IMR-90 (cell line): ENCODE measurements around the gene ZNF385B. TPM values are rescaled to one million over a fixed set of nuclear protein-coding genes. Genes with fewer than 3 reads are reported as not detected.

Experiments used
- ATAC-seq: fragments of 200-7000 bp; cut with Tn5 transposase; 2 replicates; pipeline ENCODE4 v1.9.1; 2020; ENCODE audit warnings: low read depth, mild to moderate bottlenecking, moderate library complexity
- BruUV-seq: library from RNA; stranded (reverse); fragments of 400-500 nt; replicated peaks from 2 replicates; lab custom pipeline; 2021; lab: Mats Ljungman, UMichigan
- CTCF ChIA-PET: fragments of 300-600 bp; formaldehyde crosslinking; extraction: SDS; loops from one replicate; lab custom pipeline; 2021; ENCODE audit warnings: antibody characterized with exemption; lab: Yijun Ruan, JAX
- POLR2A ChIA-PET: fragments of 300-600 bp; sonication (Branson Sonifier 250); formaldehyde crosslinking; loops from one replicate; lab custom pipeline; 2022; ENCODE audit warnings: antibody characterized with exemption; ENCODE audit not compliant: unreplicated experiment; lab: Charles Lee
- DNase-seq: peaks from one replicate; pipeline ENCODE4 v3.0.0; 2013
- H2AFZ ChIP-seq: replicated peaks from 2 replicates; pipeline ENCODE3; 2013; ENCODE audit warnings: low read length, mild to moderate bottlenecking; ENCODE audit not compliant: poor library complexity
- H2AK5ac ChIP-seq: 2 replicates; pipeline ENCODE4 v1.6.1; 2013; ENCODE audit warnings: low read depth, low read length, inconsistent platforms
- H2AK9ac ChIP-seq: replicated peaks from 2 replicates; pipeline ENCODE3; 2013; ENCODE audit warnings: mild to moderate bottlenecking, low read depth, low read length, moderate library complexity; ENCODE audit not compliant: poor library complexity
- H2BK120ac ChIP-seq: 2 replicates; pipeline ENCODE4 v1.6.1; 2013; ENCODE audit warnings: low read depth, low read length, inconsistent platforms
- H2BK15ac ChIP-seq: 3 replicates; pipeline ENCODE4 v1.6.1; 2013; ENCODE audit warnings: low read depth, low read length, inconsistent platforms
- H2BK20ac ChIP-seq: 2 replicates; pipeline ENCODE4 v1.6.1; 2013; ENCODE audit warnings: low read depth, mild to moderate bottlenecking, inconsistent platforms, low read length, moderate library complexity
- H2BK5ac ChIP-seq: 2 replicates; pipeline ENCODE4 v1.6.1; 2013; ENCODE audit warnings: mild to moderate bottlenecking, low read depth, low read length, inconsistent platforms; ENCODE audit not compliant: poor library complexity, severe bottlenecking
- H3K14ac ChIP-seq: replicated peaks from 2 replicates; pipeline ENCODE4 v1.6.1; 2013; ENCODE audit warnings: low read depth, low read length, inconsistent platforms
- H3K18ac ChIP-seq: 2 replicates; pipeline ENCODE4 v1.6.1; 2013; ENCODE audit warnings: low read depth, low read length, control low read depth
- H3K23ac ChIP-seq: 2 replicates; pipeline ENCODE4 v1.6.1; 2013; ENCODE audit warnings: low read depth, low read length, inconsistent platforms
- H3K27ac ChIP-seq: 2 replicates; pipeline ENCODE4 v1.5.1; 2013; ENCODE audit warnings: mild to moderate bottlenecking, control low read depth, low read length; ENCODE audit not compliant: insufficient read depth
- H3K27me3 ChIP-seq: 2 replicates; pipeline ENCODE4 v1.6.1; 2013; ENCODE audit warnings: low read length; ENCODE audit not compliant: control insufficient read depth, insufficient read depth
- H3K36me3 ChIP-seq: 2 replicates; pipeline ENCODE4 v1.6.1; 2013; ENCODE audit warnings: low read length, mixed read lengths; ENCODE audit not compliant: control insufficient read depth, insufficient read depth
- H3K4ac ChIP-seq: 2 replicates; pipeline ENCODE4 v1.6.1; 2013; ENCODE audit warnings: low read depth, low read length, inconsistent platforms
- H3K4me1 ChIP-seq: 2 replicates; pipeline ENCODE4 v1.6.1; 2013; ENCODE audit warnings: low read length, mixed read lengths; ENCODE audit not compliant: control insufficient read depth, insufficient read depth
- H3K4me2 ChIP-seq: 2 replicates; pipeline ENCODE4 v1.6.1; 2013; ENCODE audit warnings: low read depth, mild to moderate bottlenecking, control low read depth, low read length, moderate library complexity
- H3K4me3 ChIP-seq: 2 replicates; pipeline ENCODE4 v1.5.1; 2013; ENCODE audit warnings: low read depth, mild to moderate bottlenecking, control low read depth, low read length, moderate library complexity; ENCODE audit not compliant: insufficient read depth
- H3K56ac ChIP-seq: 2 replicates; pipeline ENCODE4 v1.6.1; 2013; ENCODE audit warnings: low read length, inconsistent platforms; ENCODE audit not compliant: insufficient read depth; ENCODE audit errors: extremely low read depth
- H3K79me1 ChIP-seq, 2 experiments: 2 replicates each; pipeline ENCODE4 v1.6.1; 2013; ENCODE audit warnings: low read length in 2 of 2, inconsistent platforms in 1 of 2, low read depth in 1 of 2
- H3K9ac ChIP-seq: 2 replicates; pipeline ENCODE4 v1.6.1; 2013; ENCODE audit warnings: low read depth, low read length, control low read depth
- H3K9me1 ChIP-seq: 2 replicates; pipeline ENCODE4 v1.6.1; 2013; ENCODE audit warnings: low read length, inconsistent platforms; ENCODE audit not compliant: insufficient read depth
- H3K9me3 ChIP-seq: 2 replicates; pipeline ENCODE4 v1.6.1; 2013; ENCODE audit warnings: low read length; ENCODE audit not compliant: control insufficient read depth, insufficient read depth
- H4K20me1 ChIP-seq: 2 replicates; pipeline ENCODE4 v1.6.1; 2013; ENCODE audit warnings: low read length, inconsistent platforms; ENCODE audit not compliant: insufficient read depth
- H4K5ac ChIP-seq: 2 replicates; pipeline ENCODE4 v1.6.1; 2013; ENCODE audit warnings: mild to moderate bottlenecking, low read depth, low read length, control low read depth
- H4K8ac ChIP-seq, 2 experiments: 2 replicates each; pipeline ENCODE4 v1.6.1; 2013; ENCODE audit warnings: low read depth in 2 of 2, low read length in 2 of 2, control low read depth in 1 of 2, inconsistent platforms in 1 of 2
- H4K91ac ChIP-seq: 2 replicates; pipeline ENCODE4 v1.6.1; 2013; ENCODE audit warnings: low read depth, low read length, inconsistent platforms; ENCODE audit not compliant: insufficient read depth
- FOS ChIP-seq: fragments of 150-350 bp; IDR thresholded peaks from 2 replicates; pipeline ENCODE4 v1.6.1; 2016; ENCODE audit warnings: low read depth, low read length
- SMC3 ChIP-seq: fragments of 150-350 bp; IDR thresholded peaks from 2 replicates; pipeline ENCODE4 v1.6.1; 2016; ENCODE audit warnings: low read depth, mild to moderate bottlenecking, antibody characterized with exemption, low read length, moderate library complexity
- dilution Hi-C: fragments of 300-500 bp; cut with HindIII; formaldehyde crosslinking; loops from one replicate; pipeline ENCODE4 v1.14.3; 2018; ENCODE audit warnings: low sequenced_read_pairs; ENCODE audit not compliant: unreplicated experiment
- in situ Hi-C: fragments of 300-500 bp; cut with MboI; formaldehyde crosslinking; loops from 3 replicates; pipeline ENCODE4 v1.14.3; 2019; ENCODE audit warnings: low sequenced_read_pairs, inconsistent platforms, mixed read lengths
- intact Hi-C: fragments of 100-400 bp; cut with micrococcal nuclease; formaldehyde crosslinking; loops from 2 replicates; pipeline ENCODE4 v1.10.0; 2022
- polyA plus RNA-seq, 3 experiments: library from polyadenylated mRNA; depleted of rRNA; stranded (reverse); fragments of >200 nt; gene quantifications; 2 replicates each; pipeline ENCODE4 v1.2.3, GENCODE V29; 2012; ENCODE audit warnings: low replicate concordance in 1 of 3
- total RNA-seq: library from RNA; depleted of rRNA; stranded (reverse); fragments of >200 nt; gene quantifications from 2 replicates; pipeline ENCODE4 v1.2.3, GENCODE V29; 2012

ZNF385B gene
- total and polyA plus RNA-seq, 2 of the 4 experiments (the other 2 are of a cell fraction) = not detected

DNA sequence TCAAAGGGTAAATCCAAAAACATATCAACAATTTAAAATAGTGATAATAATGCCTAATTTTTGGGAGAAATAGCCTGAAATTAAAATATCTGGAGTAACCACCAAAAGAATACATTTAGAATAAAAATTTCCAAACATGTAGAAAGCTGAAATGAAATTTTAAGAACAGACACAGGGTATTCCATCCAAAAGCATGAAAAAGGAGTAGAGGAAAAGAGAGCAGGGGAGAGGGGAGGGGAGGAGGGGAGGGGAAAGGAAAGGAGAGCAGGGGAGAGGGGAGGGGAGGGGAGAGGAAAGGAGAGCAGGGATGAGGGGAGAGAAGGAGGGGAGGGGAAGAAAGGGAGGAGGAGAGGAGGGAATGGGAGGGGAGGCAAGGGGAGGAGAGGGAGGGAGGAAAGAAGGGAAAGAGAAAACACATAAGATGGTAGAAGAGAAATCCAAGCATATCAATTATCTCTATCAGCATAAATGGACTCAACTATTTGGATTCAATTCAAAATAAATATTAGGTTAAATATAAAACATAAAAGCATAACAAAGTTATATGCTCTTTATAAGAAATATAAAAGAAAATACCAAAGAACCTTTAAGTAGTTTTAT lies 141.1 kb downstream of the ZNF385B start:
- Histone ChIP-seq H3K27me3 (no peaks in the 10 kb centered on the region), H3K18ac (no peak overlapping the region), H3K9me1 (no peaks in the 10 kb centered on the region), H4K8ac (no peak overlapping the region), H3K4me1 (no peaks in the 10 kb centered on the region), H2BK20ac (no peak overlapping the region), H2AK9ac (no peak overlapping the region), H3K36me3 (no peaks in the 10 kb centered on the region), H2AFZ (no peak overlapping the region), H2BK5ac (no peak overlapping the region), H3K9me3 (no peaks in the 10 kb centered on the region), H4K20me1 (no peaks in the 10 kb centered on the region), H3K27ac (no peak overlapping the region), H3K4me2 (no peak overlapping the region), H3K79me1 (no peaks in the 10 kb centered on the region), H3K56ac (no peak overlapping the region), H2BK15ac (no peak overlapping the region), H3K4me3 (no peak overlapping the region), H4K5ac (no peak overlapping the region), H3K4ac (no peak overlapping the region), H4K91ac (no peak overlapping the region), H2AK5ac (no peak overlapping the region; the same call in 1 of the 2 replicates), H3K23ac (no peak overlapping the region), H2BK120ac (no peak overlapping the region), H3K14ac (no peak overlapping the region), H3K9ac (no peak overlapping the region)
- ChIA-PET POLR2A (interaction anchor here (0.6 kb wide), 1 partner anchor 14 kb away, joined by 7 read pairs; no protein-coding TSS in a partner anchor), CTCF (no interaction called here)
- BruUV-seq = no TSS peak
- intact Hi-C loops (no loop called here), dilution Hi-C loops (no loop called here), in situ Hi-C loops (no loop called here)
- no peak for ATAC-seq
- DNase-seq = no peak
- TF ChIP-seq FOS = no peak
- no peak for TF ChIP-seq SMC3
